GM12878 (cell line): ENCODE measurements around the gene TPPP. TPM values are rescaled to one million over a fixed set of nuclear protein-coding genes. Genes with fewer than 3 reads are reported as not detected.
"Not testable (repeated sequence)": the region's sequence is repeated elsewhere in the genome, so short reads cannot be mapped to it uniquely, and the experiment has no call there.

Source experiments
- ATAC-seq: fragments of 200-7000 bp; cut with Tn5 transposase; 3 replicates; pipeline ENCODE4 v1.9.1; 2020; ENCODE audit warnings: mild to moderate bottlenecking, moderate library complexity
- BruUV-seq: library from RNA; stranded (reverse); fragments of 400-500 nt; replicated peaks from 2 replicates; lab custom pipeline; 2021; lab: Mats Ljungman, UMichigan
- CTCF ChIA-PET: fragments of 300-600 bp; sonication (Branson Sonifier 250); formaldehyde crosslinking; extraction: SDS; loops from one replicate; lab custom pipeline; 2021; ENCODE audit warnings: inconsistent platforms; lab: Yijun Ruan, JAX
- POLR2A ChIA-PET: fragments of 350-600 bp; formaldehyde crosslinking; extraction: SDS; loops from one replicate; lab custom pipeline; 2021; ENCODE audit warnings: inconsistent platforms; lab: Charles Lee
- RAD21 ChIA-PET: fragments of 300-600 bp; sonication (Branson Sonifier 250); formaldehyde crosslinking; loops from one replicate; lab custom pipeline; 2023; ENCODE audit warnings: antibody characterized with exemption; ENCODE audit not compliant: unreplicated experiment; lab: Charles Lee
- SMC1A ChIA-PET: fragments of 300-600 bp; sonication (Branson Sonifier 250); formaldehyde crosslinking; loops from one replicate; lab custom pipeline; 2023; ENCODE audit not compliant: unreplicated experiment, uncharacterized antibody; lab: Charles Lee
- DNase-seq: peaks from one replicate; pipeline ENCODE4 v3.0.0-alpha.2; 2011; ENCODE audit warnings: low read depth, low spot score
- FAIRE-seq: peaks from 3 replicates; lab custom pipeline; 2011; peaks lifted over from hg19 to GRCh38; lab: Jason Lieb, UNC
- H2AFZ ChIP-seq: 2 replicates; pipeline ENCODE4 v1.6.0; 2011; ENCODE audit warnings: low read depth, low read length, control low read depth; ENCODE audit not compliant: control insufficient read depth
- H3K27ac ChIP-seq: 2 replicates; pipeline ENCODE4 v1.5.1; 2011; ENCODE audit warnings: control low read depth; ENCODE audit not compliant: control insufficient read depth, insufficient read depth
- H3K27me3 ChIP-seq, 2 experiments: replicated peaks in 1 of 2; 2 replicates each; pipeline versions ENCODE4 v1.6.0 to v1.6.1; 2011; ENCODE audit warnings: low read length in 1 of 2; ENCODE audit not compliant: control insufficient read depth in 2 of 2, insufficient read depth in 2 of 2
- H3K36me3 ChIP-seq, 2 experiments: 2 replicates each; pipeline ENCODE4 v1.5.1; 2011; ENCODE audit warnings: low read length in 1 of 2; ENCODE audit not compliant: control insufficient read depth in 2 of 2, insufficient read depth in 2 of 2
- H3K4me1 ChIP-seq: 2 replicates; pipeline ENCODE4 v1.6.1; 2011; ENCODE audit warnings: mild to moderate bottlenecking, low read length, moderate library complexity, mixed read lengths; ENCODE audit not compliant: control insufficient read depth, insufficient read depth
- H3K4me2 ChIP-seq: 2 replicates; pipeline ENCODE4 v1.6.0; 2011; ENCODE audit warnings: control low read depth; ENCODE audit not compliant: control insufficient read depth, insufficient read depth
- H3K4me3 ChIP-seq: fragments of 200-600 bp; sonication (generic); 2 replicates; pipeline ENCODE4 v1.5.1; 2016
- H3K79me2 ChIP-seq: 2 replicates; pipeline ENCODE4 v1.6.0; 2011; ENCODE audit warnings: low read length; ENCODE audit not compliant: control insufficient read depth, insufficient read depth
- H3K9ac ChIP-seq: 2 replicates; pipeline ENCODE4 v1.8.0; 2011; ENCODE audit warnings: low read length, control low read depth, mixed read lengths; ENCODE audit not compliant: control insufficient read depth, insufficient read depth
- H3K9me3 ChIP-seq: replicated peaks from 3 replicates; pipeline ENCODE4 v1.5.1; 2011; ENCODE audit warnings: mild to moderate bottlenecking, low read length; ENCODE audit not compliant: control insufficient read depth, insufficient read depth
- H4K20me1 ChIP-seq: 2 replicates; pipeline ENCODE4 v1.6.0; 2011; ENCODE audit not compliant: control insufficient read depth, insufficient read depth
- WGBS: methylation state at CpG from one replicate; pipeline ENCODE4 v1.1.6; 2016; ENCODE audit warnings: low lambda C conversion rate; ENCODE audit not compliant: insufficient replicate concordance, insufficient coverage; ENCODE audit errors: missing lambda C conversion rate; 5-methylcytosine and 5-hydroxymethylcytosine counted together
- in situ Hi-C: fragments of 300-500 bp; cut with MboI; formaldehyde crosslinking; loops from 9 replicates; pipeline ENCODE4 v1.14.3; 2018; ENCODE audit warnings: mixed read lengths
- intact Hi-C: fragments of 100-400 bp; cut with micrococcal nuclease; formaldehyde crosslinking; loops from one replicate; pipeline ENCODE4 v1.14.2; 2022; ENCODE audit not compliant: unreplicated experiment
- polyA plus RNA-seq, 11 experiments: library from polyadenylated mRNA; depleted of rRNA in 4 of 11; unstranded in 6 of 11; stranded (reverse) in 5 of 11; fragments of >200 nt; fragmentation: Nextera tagmentation in 4 of 11; fragmentation: Illumina TruSeq in 1 of 11; extraction: Ambion mirVana in 4 of 11; extraction: Trizol in 1 of 11; gene quantifications; 1 replicate in 1 of 11; 2 replicates in 10 of 11; pipeline versions ENCODE4 v1.2.1 to v1.2.3, GENCODE V29; 2011 to 2016; ENCODE audit warnings: inconsistent platforms in 2 of 11, missing spikeins in 2 of 11, low read depth in 1 of 11
- total RNA-seq, 4 experiments: library from RNA; depleted of rRNA in 3 of 4; stranded (reverse); fragments of >200 nt in 3 of 4; fragmentation: Illumina TruSeq in 1 of 4; extraction: Trizol in 1 of 4; gene quantifications; 2 replicates each; pipeline versions ENCODE4 v1.2.1 to v1.2.3, GENCODE V29; 2013 to 2021

TPPP gene
- total and polyA plus RNA-seq, 10 of the 15 experiments (the other 5 are each of a cell fraction or from before 2014, with no cell fraction given), result under 0.01 to 0.24 (median 0.04) TPM; not detected in 4

GRCh38 chr5:723309-723708 is 30.2 kb upstream of the TPPP start:
- intact Hi-C loops, DNase-seq, H3K27ac ChIP-seq, H3K4me2 ChIP-seq, H3K4me1 ChIP-seq, POLR2A ChIA-PET, BruUV-seq, in situ Hi-C loops, H3K79me2 ChIP-seq, H3K9me3 ChIP-seq, FAIRE-seq, H3K9ac ChIP-seq, H3K36me3 ChIP-seq, SMC1A ChIA-PET, ATAC-seq, H2AFZ ChIP-seq, H3K27me3 ChIP-seq, CTCF ChIA-PET, H4K20me1 ChIP-seq, RAD21 ChIA-PET, H3K4me3 ChIP-seq: not testable (repeated sequence)
- 0% methylated on average over 1 of the region's 4 CpGs for WGBS

- CTCF ChIA-PET, H3K9me3 ChIP-seq, H3K79me2 ChIP-seq, H3K27ac ChIP-seq, H3K9ac ChIP-seq, DNase-seq, SMC1A ChIA-PET, BruUV-seq, in situ Hi-C loops, H4K20me1 ChIP-seq, H3K4me2 ChIP-seq, H3K4me1 ChIP-seq, H3K27me3 ChIP-seq, H3K4me3 ChIP-seq, H3K36me3 ChIP-seq, ATAC-seq, RAD21 ChIA-PET, H2AFZ ChIP-seq, intact Hi-C loops, FAIRE-seq, POLR2A ChIA-PET: not testable (repeated sequence)
- WGBS, result 15% methylated on average over 1 of the region's 1 CpG
These were observed 26.2 kb upstream of the TPPP start for GRCh38 chr5:719379-719778.
